HCT116 (cell line): ENCODE data around the gene GNG13. TPM values are rescaled to one million over a fixed set of nuclear protein-coding genes. Genes with fewer than 3 reads are reported as not detected.

ENCODE experiments used
- ATAC-seq: fragments of 200-7000 bp; cut with Tn5 transposase; 2 replicates; pipeline ENCODE4 v1.9.1; 2020; ENCODE audit warnings: mild to moderate bottlenecking, moderate library complexity
- BruUV-seq: library from RNA; stranded (reverse); fragments of 400-500 nt; replicated peaks from 2 replicates; lab custom pipeline; 2021; lab: Mats Ljungman, UMichigan
- CTCF ChIA-PET: fragments of 300-600 bp; sonication (Branson Sonifier 250); formaldehyde crosslinking; loops from one replicate; lab custom pipeline; 2021; ENCODE audit warnings: antibody characterized with exemption; lab: Charles Lee
- POLR2A ChIA-PET: fragments of 300-600, 350-600 bp; sonication (Branson Sonifier 250); formaldehyde crosslinking; loops from one replicate; lab custom pipeline; 2021; ENCODE audit warnings: antibody characterized with exemption; lab: Charles Lee
- RAD21 ChIA-PET, 2 experiments: fragments of 300-600 bp; sonication (Branson Sonifier 250); formaldehyde crosslinking; loops; one replicate each; lab custom pipeline; 2023; ENCODE audit warnings: low total read pairs in 2 of 2; ENCODE audit not compliant: uncharacterized antibody in 2 of 2, unreplicated experiment in 2 of 2, low non-redundant PET in 1 of 2; lab: Charles Lee
- DNase-seq: peaks from one replicate; pipeline ENCODE4 v3.0.0-alpha.2; 2010; ENCODE audit warnings: low read depth, low spot score
- H2AFZ ChIP-seq: fragments of 200-600 bp; shearing (Covaris generic), sonication (generic); 2 replicates; pipeline ENCODE4 v1.6.1; 2017; ENCODE audit warnings: low read depth, mixed run types, mixed read lengths, antibody characterized with exemption, low read length; ENCODE audit not compliant: poor library complexity, severe bottlenecking
- H3K27ac ChIP-seq: 2 replicates; pipeline ENCODE4 v1.5.1; 2012; ENCODE audit warnings: low read depth, low read length
- H3K27me3 ChIP-seq: fragments of 200-600 bp; sonication (generic); 2 replicates; pipeline ENCODE4 v1.6.1; 2016; ENCODE audit warnings: mixed run types, low read length, mixed read lengths; ENCODE audit not compliant: insufficient read depth
- H3K36me3 ChIP-seq, 2 experiments: fragments of 200-500 bp in 1 of 2; fragments of 200-600 bp in 1 of 2; sonication (Bioruptor generic) in 1 of 2; sonication (generic) in 1 of 2; 2 replicates each; pipeline versions ENCODE4 v1.5.1 to v1.6.1; 2014 to 2016; ENCODE audit warnings: low read length in 2 of 2, inconsistent platforms in 1 of 2, mixed read lengths in 1 of 2, mixed run types in 1 of 2; ENCODE audit not compliant: insufficient read depth in 2 of 2, control insufficient read depth in 1 of 2
- H3K4me1 ChIP-seq, 2 experiments: fragments of 200-600 bp in 1 of 2; sonication (generic) in 1 of 2; 2 replicates each; pipeline versions ENCODE4 v1.5.1 to v1.6.1; 2012 to 2017; ENCODE audit warnings: low read length in 2 of 2, inconsistent platforms in 1 of 2, mild to moderate bottlenecking in 1 of 2, mixed read lengths in 1 of 2, mixed run types in 1 of 2, moderate library complexity in 1 of 2; ENCODE audit not compliant: insufficient read depth in 2 of 2, control insufficient read depth in 1 of 2
- H3K4me2 ChIP-seq: fragments of 200-600 bp; sonication (generic); 2 replicates; pipeline ENCODE4 v1.6.1; 2017; ENCODE audit warnings: mixed run types, low read length, mixed read lengths
- H3K4me3 ChIP-seq, 2 experiments: fragments of 200-600 bp in 1 of 2; sonication (generic) in 1 of 2; replicated peaks in 1 of 2; 2 replicates each; pipeline ENCODE4 v1.5.1; 2011 to 2016; ENCODE audit warnings: low read length in 2 of 2, control low read depth in 1 of 2, low read depth in 1 of 2, mild to moderate bottlenecking in 1 of 2, mixed read lengths in 1 of 2, mixed run types in 1 of 2
- H3K79me2 ChIP-seq: fragments of 200-600 bp; sonication (generic); 2 replicates; pipeline ENCODE4 v1.6.1; 2017; ENCODE audit warnings: mild to moderate bottlenecking, mixed run types, low read length, moderate library complexity, mixed read lengths; ENCODE audit not compliant: insufficient read depth
- H3K9ac ChIP-seq: fragments of 200-600 bp; sonication (generic); 2 replicates; pipeline ENCODE4 v1.6.1; 2016; ENCODE audit warnings: low read length, mixed read lengths
- H3K9me2 ChIP-seq: fragments of 200-600 bp; sonication (generic), shearing (Covaris generic); 2 replicates; pipeline ENCODE4 v1.6.1; 2017; ENCODE audit warnings: mixed run types, mild to moderate bottlenecking, moderate library complexity; ENCODE audit not compliant: insufficient read depth
- H3K9me3 ChIP-seq, 2 experiments: fragments of 200-500 bp in 1 of 2; fragments of 200-600 bp in 1 of 2; sonication (Bioruptor generic) in 1 of 2; sonication (generic) in 1 of 2; 2 replicates each; pipeline ENCODE4 v1.6.1; 2014 to 2017; ENCODE audit warnings: low read length in 2 of 2, mixed read lengths in 2 of 2, inconsistent platforms in 1 of 2, low read depth in 1 of 2, mild to moderate bottlenecking in 1 of 2, mixed run types in 1 of 2, moderate library complexity in 1 of 2; ENCODE audit not compliant: control insufficient read depth in 1 of 2, insufficient read depth in 1 of 2
- H4K20me1 ChIP-seq: fragments of 200-600 bp; sonication (generic), shearing (Covaris generic); 2 replicates; pipeline ENCODE4 v1.6.1; 2017; ENCODE audit warnings: mixed run types, mild to moderate bottlenecking, moderate library complexity; ENCODE audit not compliant: insufficient read depth
- CEBPB ChIP-seq: IDR thresholded peaks from 2 replicates; pipeline ENCODE4 v1.6.1; 2012; ENCODE audit warnings: low read depth
- EGR1 ChIP-seq: IDR thresholded peaks from 2 replicates; pipeline ENCODE4 v1.6.1; 2012; ENCODE audit warnings: low read depth
- EZH2 ChIP-seq: fragments of 200-600 bp; sonication (generic); IDR thresholded peaks from 2 replicates; pipeline ENCODE4 v1.6.1; 2017; ENCODE audit warnings: antibody characterized with exemption, mixed run types
- EZH2phosphoT487 ChIP-seq: fragments of 200-600 bp; IDR thresholded peaks from 2 replicates; pipeline ENCODE4 v1.6.1; 2018; ENCODE audit warnings: antibody characterized with exemption, borderline replicate concordance
- FOSL1 ChIP-seq: IDR thresholded peaks from 2 replicates; pipeline ENCODE4 v1.6.1; 2012; ENCODE audit warnings: low read depth
- JUND ChIP-seq: IDR thresholded peaks from 2 replicates; pipeline ENCODE4 v1.6.1; 2012
- POLR2AphosphoS5 ChIP-seq: IDR thresholded peaks from 2 replicates; pipeline ENCODE4 v1.6.1; 2011; ENCODE audit warnings: mild to moderate bottlenecking, low read depth, low read length, moderate library complexity
- REST ChIP-seq: IDR thresholded peaks from 2 replicates; pipeline ENCODE4 v1.6.1; 2012; ENCODE audit warnings: low read depth
- SP1 ChIP-seq: IDR thresholded peaks from 2 replicates; pipeline ENCODE4 v1.6.1; 2012; ENCODE audit warnings: low read depth
- YY1 ChIP-seq: IDR thresholded peaks from 2 replicates; pipeline ENCODE4 v1.6.1; 2011; ENCODE audit warnings: low read length, low read depth, moderate library complexity, mild to moderate bottlenecking; ENCODE audit not compliant: insufficient replicate concordance; ENCODE audit errors: extremely low read depth
- ZFX ChIP-seq: fragments of 450-650 bp; IDR thresholded peaks from 2 replicates; pipeline ENCODE4 v1.6.1; 2017
- intact Hi-C: fragments of 100-400 bp; cut with micrococcal nuclease; formaldehyde crosslinking; loops from 2 replicates; pipeline ENCODE4 v1.10.0; 2022
- total RNA-seq: library from RNA; stranded (reverse); gene quantifications from one replicate; pipeline ENCODE4 v1.2.1, GENCODE V29; 2021; ENCODE audit not compliant: unreplicated experiment
- TF ChIP-seq, protein P1 (sequence below), 3 experiments: fragments of 200-600 bp in 1 of 3; sonication (generic) in 1 of 3; IDR thresholded peaks in 2 of 3; conservative IDR thresholded peaks in 1 of 3; 2 replicates each; pipeline ENCODE4 v1.5.1; 2012 to 2017; ENCODE audit warnings: low read depth in 2 of 3, low read length in 2 of 3, antibody characterized with exemption in 1 of 3, borderline replicate concordance in 1 of 3, control low read depth in 1 of 3, mild to moderate bottlenecking in 1 of 3, mixed read lengths in 1 of 3, mixed run types in 1 of 3, moderate library complexity in 1 of 3; ENCODE audit not compliant: insufficient read depth in 1 of 3
- TF ChIP-seq, protein P2 (sequence below): IDR thresholded peaks from 2 replicates; pipeline ENCODE4 v1.6.1; 2012
- TF ChIP-seq, protein P3 (sequence below): IDR thresholded peaks from 2 replicates; pipeline ENCODE4 v1.6.1; 2012

Gene GNG13
- total RNA-seq, 1 experiment from 2014 or later: not detected

- RAD21 ChIA-PET: no interaction called here
- POLR2A ChIA-PET: interaction anchor here (1.4 to 1.6 kb wide), 2 partner anchors 10 to 17 kb away, joined by 3 read pairs; partner anchors contain the start of genes CHTF18 and RPUSD1
- TF ChIP-seq, protein P1, sequence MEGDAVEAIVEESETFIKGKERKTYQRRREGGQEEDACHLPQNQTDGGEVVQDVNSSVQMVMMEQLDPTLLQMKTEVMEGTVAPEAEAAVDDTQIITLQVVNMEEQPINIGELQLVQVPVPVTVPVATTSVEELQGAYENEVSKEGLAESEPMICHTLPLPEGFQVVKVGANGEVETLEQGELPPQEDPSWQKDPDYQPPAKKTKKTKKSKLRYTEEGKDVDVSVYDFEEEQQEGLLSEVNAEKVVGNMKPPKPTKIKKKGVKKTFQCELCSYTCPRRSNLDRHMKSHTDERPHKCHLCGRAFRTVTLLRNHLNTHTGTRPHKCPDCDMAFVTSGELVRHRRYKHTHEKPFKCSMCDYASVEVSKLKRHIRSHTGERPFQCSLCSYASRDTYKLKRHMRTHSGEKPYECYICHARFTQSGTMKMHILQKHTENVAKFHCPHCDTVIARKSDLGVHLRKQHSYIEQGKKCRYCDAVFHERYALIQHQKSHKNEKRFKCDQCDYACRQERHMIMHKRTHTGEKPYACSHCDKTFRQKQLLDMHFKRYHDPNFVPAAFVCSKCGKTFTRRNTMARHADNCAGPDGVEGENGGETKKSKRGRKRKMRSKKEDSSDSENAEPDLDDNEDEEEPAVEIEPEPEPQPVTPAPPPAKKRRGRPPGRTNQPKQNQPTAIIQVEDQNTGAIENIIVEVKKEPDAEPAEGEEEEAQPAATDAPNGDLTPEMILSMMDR (IDR thresholded peaks at IDR 0.05 in 2 of 3, conservative IDR thresholded peaks at IDR 0.05 in 1 of 3; ENCODE audit: borderline replicate concordance in 1 of 3, insufficient read depth in 1 of 3, low read depth in 2 of 3, low read length in 2 of 3): no peak
- TF ChIP-seq POLR2AphosphoS5 (no peak), CEBPB (no peak), EZH2 (no peak), EZH2phosphoT487 (no peak), ZFX (no peak), JUND (no peak), REST (no peak), FOSL1 (no peak), YY1 (no peak), EGR1 (no peak), SP1 (no peak)
- TF ChIP-seq, protein P2, sequence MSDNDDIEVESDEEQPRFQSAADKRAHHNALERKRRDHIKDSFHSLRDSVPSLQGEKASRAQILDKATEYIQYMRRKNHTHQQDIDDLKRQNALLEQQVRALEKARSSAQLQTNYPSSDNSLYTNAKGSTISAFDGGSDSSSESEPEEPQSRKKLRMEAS: no peak
- TF ChIP-seq, protein P3, sequence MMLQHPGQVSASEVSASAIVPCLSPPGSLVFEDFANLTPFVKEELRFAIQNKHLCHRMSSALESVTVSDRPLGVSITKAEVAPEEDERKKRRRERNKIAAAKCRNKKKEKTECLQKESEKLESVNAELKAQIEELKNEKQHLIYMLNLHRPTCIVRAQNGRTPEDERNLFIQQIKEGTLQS: no peak
- CTCF ChIA-PET: no interaction called here
- Histone ChIP-seq H3K9me2 (no peaks in the 10 kb centered on the region), H3K4me1 (peaks cover 4 to 28% of the 10 kb centered on the region in 2 experiments; a peak in 3 of 4 replicates), H3K27me3 (no peaks in the 10 kb centered on the region), H3K36me3 (no peaks in the 10 kb centered on the region), H4K20me1 (no peaks in the 10 kb centered on the region), H3K79me2 (peaks cover 10% of the 10 kb centered on the region; the same call in 1 of the 2 replicates), H3K4me3 (no peak overlapping the region), H2AFZ (no peak overlapping the region), H3K9ac (no peak overlapping the region), H3K4me2 (peak overlapping the region; percentile 93), H3K27ac (no peak overlapping the region; the same call in 1 of the 2 replicates), H3K9me3 (no peaks in the 10 kb centered on the region; a peak in 1 of 4 replicates)
- intact Hi-C loops: no loop called here
- no peak for ATAC-seq
- no TSS peak for BruUV-seq
- no peak for DNase-seq
Measured at GRCh38 chr16:805474-805873, 4.9 kb upstream of the GNG13 start.
